ENCODE measurements around the gene CPSF6.
"Not testable (repeated sequence)": the region's sequence is repeated elsewhere in the genome, so short reads cannot be mapped to it uniquely, and the experiment has no call there.

CPSF6 gene, protein sequence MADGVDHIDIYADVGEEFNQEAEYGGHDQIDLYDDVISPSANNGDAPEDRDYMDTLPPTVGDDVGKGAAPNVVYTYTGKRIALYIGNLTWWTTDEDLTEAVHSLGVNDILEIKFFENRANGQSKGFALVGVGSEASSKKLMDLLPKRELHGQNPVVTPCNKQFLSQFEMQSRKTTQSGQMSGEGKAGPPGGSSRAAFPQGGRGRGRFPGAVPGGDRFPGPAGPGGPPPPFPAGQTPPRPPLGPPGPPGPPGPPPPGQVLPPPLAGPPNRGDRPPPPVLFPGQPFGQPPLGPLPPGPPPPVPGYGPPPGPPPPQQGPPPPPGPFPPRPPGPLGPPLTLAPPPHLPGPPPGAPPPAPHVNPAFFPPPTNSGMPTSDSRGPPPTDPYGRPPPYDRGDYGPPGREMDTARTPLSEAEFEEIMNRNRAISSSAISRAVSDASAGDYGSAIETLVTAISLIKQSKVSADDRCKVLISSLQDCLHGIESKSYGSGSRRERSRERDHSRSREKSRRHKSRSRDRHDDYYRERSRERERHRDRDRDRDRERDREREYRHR

DNA sequence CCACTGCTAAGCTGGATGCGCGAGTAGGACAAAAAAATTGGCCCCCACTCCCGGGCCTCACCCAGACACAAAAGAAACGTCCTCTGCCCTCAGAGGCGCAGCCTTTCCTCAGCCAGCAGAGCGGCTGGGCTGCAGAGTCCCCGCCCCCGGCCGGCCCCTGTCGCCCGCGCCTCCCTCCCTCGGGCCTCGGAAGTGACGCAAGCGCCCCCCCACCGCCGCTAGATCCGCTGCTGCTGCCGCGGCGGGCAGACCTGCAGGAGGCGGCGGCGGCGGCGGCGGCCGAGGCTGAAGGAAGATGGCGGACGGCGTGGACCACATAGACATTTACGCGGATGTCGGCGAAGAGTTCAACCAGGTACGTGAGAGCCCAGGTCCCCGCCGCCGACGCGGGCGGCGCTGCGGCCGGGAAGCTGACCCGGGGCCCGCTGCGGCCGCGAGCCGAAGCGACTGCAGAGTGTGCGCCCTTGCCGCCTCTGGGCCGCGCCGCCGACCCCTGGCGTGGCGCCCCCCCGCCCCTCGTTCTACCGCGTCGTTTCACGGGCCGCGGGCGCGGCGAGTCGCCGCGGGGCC, at the start of gene CPSF6:
Gene CPSF6 (plus strand): TSS at position 218 of the 570 bp plus-strand sequence. CDS start 78 bp downstream, at position 296.
- peak within 1 kb of the TSS; percentile 94 for H3K27ac Mint-ChIP-seq
- H3K9me3 Mint-ChIP-seq: no peaks in the 10 kb centered on the region
- no peaks in the 10 kb centered on the region for H3K36me3 Mint-ChIP-seq
- H3K4me1 Mint-ChIP-seq: peaks cover 31% of the 10 kb centered on the region
- ATAC-seq: peak; percentile 99
- H3K4me3 Mint-ChIP-seq: peak within 1 kb of the TSS; percentile 91
- H3K27me3 Mint-ChIP-seq: no peaks in the 10 kb centered on the region

DNA sequence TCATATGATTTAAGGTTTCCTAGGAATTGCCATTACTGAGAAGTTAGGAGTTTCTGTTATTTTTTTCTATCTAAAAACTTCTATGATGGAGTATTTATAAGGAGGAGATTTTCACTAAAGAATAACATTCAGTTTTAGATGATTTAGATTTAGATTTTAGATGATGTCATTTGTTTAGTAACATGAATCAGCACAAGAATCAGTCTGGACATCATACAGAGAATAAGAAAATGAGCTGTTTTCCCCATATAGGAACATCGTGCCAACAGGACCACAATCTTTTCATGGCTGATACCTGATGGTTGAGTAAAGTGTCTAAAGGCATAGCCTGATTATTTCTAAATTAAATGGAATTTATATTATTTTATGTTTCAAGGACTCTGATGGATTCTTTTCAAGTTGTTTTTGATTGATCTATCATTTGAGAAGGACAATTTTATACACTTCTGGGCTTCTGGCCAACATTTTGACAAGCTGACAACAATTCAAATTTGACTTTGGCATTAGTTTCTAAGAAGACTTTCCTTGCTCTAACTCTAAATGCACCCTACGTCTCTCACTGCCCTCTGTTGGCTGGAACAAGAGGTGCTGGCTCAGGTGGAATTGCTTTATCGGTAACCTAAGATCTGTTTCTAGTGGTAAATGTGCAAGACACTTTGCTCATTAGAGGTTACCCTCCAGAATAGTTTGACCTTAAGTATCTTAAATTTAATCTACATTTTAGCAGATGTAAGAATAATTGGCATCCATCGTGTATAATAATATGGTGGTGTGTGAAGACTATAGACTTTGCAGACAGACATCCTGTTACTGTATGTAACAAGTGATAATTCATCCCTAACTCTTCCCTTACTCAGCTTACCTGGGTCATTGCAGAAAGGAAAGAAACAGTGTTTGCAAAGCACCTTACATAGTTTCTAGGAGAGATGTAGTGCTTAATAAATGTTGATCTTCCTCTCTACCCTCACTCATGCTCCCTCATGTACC, 42.8 kb upstream of the CPSF6 start:
- Mint-ChIP-seq H3K9me3 (peaks cover 38% of the 10 kb centered on the region), H3K4me3 (no peak overlapping the region), H3K36me3 (peaks cover 11% of the 10 kb centered on the region), H3K27ac (no peak overlapping the region), H3K27me3 (no peaks in the 10 kb centered on the region), H3K4me1 (no peaks in the 10 kb centered on the region)
- ATAC-seq: no peak

DNA sequence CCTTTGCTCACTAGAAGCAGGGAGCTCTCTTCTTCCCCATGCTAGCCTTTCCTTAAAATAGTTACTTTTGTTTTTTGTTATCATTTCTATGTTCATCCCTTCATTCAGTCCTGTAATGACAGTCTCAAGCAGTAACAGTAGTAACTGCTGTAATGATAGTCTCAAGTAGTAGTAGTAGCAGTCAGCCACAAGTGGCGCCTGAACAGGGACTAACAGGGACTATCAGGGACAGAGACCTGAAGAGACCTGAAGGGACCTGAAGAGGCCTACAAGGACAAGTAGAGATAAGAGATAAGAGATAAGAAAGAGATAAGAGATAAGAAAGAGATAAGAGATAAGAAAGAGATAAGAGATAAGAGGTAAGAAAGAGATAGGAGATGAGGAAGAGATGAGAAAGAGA, 39.4 kb upstream of the CPSF6 start:
- H3K27me3 Mint-ChIP-seq, H3K4me1 Mint-ChIP-seq, H3K27ac Mint-ChIP-seq, H3K4me3 Mint-ChIP-seq, ATAC-seq: not testable (repeated sequence)
- Mint-ChIP-seq H3K36me3 (peaks cover 11% of the 10 kb centered on the region), H3K9me3 (peaks cover 39% of the 10 kb centered on the region)

DNA sequence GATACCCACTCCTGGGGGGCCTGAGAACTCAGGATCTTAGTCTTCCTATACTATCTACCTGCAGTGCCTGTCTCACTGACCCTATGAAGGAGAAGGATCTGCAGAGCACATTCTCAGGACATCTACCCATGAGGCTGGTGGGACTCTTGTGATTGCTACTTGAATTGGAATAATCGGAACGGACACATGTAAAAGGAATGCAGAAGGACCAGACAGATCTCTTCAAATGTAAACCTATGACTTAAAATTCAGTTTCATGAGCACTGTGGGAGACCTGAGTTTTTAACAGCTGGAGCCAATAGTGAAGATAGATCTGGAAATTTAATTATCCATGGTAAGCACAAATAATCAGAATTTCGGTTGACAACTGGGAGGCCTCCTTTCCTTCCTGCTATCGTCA, 35.2 kb upstream of the CPSF6 start:
- ATAC-seq: no peak
- Mint-ChIP-seq H3K4me3 (no peak overlapping the region), H3K27ac (no peak overlapping the region), H3K36me3 (peaks cover 7% of the 10 kb centered on the region), H3K4me1 (no peaks in the 10 kb centered on the region), H3K9me3 (peaks cover 34% of the 10 kb centered on the region), H3K27me3 (peaks cover 18% of the 10 kb centered on the region)

DNA sequence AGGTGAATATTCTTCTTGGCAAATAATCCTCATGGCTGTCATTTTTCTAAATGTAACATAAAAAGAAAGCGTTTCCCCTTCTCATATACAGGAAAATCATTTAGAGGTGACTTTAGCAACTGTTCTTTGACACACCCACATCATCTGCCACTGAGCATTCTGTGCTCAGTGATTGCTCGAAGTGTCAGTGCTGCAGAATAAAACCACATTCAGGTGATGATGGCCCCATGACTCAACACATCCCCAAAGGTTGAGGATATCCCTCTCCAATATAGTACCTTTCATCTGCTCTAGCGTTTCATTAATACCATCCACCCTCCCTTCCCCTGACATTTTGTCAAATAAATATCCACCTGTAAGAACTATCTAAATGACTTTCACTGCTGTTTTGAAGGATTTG, 28.7 kb upstream of the CPSF6 start:
- no peak for ATAC-seq
- Mint-ChIP-seq H3K36me3 (no peaks in the 10 kb centered on the region), H3K4me1 (no peaks in the 10 kb centered on the region), H3K27ac (no peak overlapping the region), H3K27me3 (peaks cover 6% of the 10 kb centered on the region), H3K4me3 (no peak overlapping the region), H3K9me3 (peaks cover 8% of the 10 kb centered on the region)

DNA sequence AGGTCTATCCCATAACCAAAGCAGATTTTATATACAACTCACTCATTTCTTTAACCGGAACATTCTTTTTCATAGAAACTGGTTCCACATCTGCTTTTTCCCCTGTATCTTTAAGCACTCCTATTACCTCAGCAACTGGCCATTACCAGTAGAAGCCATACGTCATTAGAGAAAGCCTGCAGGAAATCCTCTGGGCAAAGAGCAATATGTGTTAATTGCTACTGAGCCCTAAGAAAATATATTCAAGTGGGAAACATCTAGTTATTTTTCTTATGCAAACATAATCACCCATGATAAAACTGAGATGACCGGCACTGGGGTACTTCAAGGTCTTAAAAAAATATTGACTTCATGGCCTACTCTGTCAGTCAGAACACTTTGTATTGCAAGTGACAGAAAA, 28.2 kb upstream of the CPSF6 start:
- peaks cover 8% of the 10 kb centered on the region for H3K9me3 Mint-ChIP-seq
- no peak overlapping the region for H3K4me3 Mint-ChIP-seq

DNA sequence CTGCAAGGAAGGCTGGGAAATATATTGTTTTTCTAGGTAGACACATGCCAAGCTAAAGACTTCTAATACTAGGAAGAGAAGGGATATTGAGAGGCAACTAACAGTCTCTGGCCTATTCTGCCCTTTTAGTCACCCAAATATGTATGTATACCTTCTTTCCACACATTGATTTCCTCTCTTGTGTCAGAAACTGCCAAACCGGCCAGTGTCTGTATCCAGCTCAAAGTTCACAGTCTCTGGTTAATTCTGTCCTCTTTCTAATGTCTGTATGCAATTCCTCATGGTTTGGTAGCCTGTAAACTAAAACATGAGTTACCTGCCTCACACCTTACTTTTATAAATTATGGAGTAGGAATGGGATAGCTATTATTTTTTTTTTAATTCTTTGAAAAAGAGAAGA, 25.2 kb upstream of the CPSF6 start:
- Mint-ChIP-seq H3K9me3 (no peaks in the 10 kb centered on the region), H3K27ac (no peak overlapping the region), H3K36me3 (no peaks in the 10 kb centered on the region), H3K27me3 (peaks cover 9% of the 10 kb centered on the region), H3K4me3 (no peak overlapping the region), H3K4me1 (no peaks in the 10 kb centered on the region)
- no peak for ATAC-seq

More for the DNA sequence above, 28.2 kb upstream of the CPSF6 start:
- no peak overlapping the region for H3K27ac Mint-ChIP-seq
- H3K4me1 Mint-ChIP-seq: no peaks in the 10 kb centered on the region
- no peak for ATAC-seq
- no peaks in the 10 kb centered on the region for H3K36me3 Mint-ChIP-seq
- H3K27me3 Mint-ChIP-seq: peaks cover 7% of the 10 kb centered on the region

DNA sequence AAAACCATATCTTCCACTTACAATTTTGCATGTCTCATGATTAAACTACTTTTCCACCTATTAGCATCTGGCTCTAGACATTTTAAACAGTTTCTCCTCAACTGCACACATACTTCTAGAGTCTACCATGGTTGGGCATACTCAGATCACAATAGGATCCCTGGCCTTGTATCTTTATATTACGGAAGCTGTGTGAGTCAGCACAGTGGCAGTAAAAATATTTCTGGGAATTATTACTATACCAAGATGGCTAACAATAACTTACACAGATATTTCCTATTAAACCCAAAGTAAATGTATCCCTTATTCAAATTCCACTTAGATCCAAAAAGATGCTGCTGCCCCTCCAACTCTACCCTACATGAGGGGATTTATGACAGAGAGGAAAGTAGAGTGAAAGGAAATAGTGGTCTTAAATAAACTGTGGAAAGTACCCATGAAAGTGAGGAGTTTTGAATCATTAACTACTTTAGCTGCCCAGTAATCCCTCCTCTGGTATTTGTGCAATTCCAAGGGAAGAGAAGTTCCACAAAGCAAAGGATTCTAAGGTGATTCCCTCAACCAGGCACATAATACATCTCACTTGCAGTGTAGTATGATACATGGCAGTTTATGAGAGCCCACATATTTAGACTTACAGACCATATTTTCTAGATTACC, 14.0 kb upstream of the CPSF6 start:
- no peak for ATAC-seq
- Mint-ChIP-seq H3K4me3 (no peak overlapping the region), H3K27me3 (peaks cover 8% of the 10 kb centered on the region), H3K27ac (no peak overlapping the region), H3K36me3 (no peaks in the 10 kb centered on the region), H3K9me3 (peaks cover 2% of the 10 kb centered on the region), H3K4me1 (no peaks in the 10 kb centered on the region)

DNA sequence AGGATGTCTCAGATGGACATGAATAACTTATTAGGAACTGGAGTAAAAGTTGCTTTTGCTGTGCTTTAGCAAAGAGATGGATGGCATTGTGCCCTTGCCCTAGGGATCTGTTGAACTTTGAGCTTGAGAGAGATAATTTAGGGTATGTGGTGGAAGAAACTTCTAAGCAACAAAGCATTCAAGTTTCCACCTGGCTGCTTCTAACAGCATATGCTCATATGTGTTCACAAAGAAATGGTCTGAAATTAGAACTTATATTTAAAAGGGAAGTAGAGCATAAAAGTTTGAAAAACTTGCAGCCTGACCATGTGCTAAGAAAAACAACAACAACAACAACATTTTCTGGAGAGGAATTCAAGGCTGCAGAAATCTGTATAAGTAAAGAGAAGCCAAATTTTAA, 7.9 kb upstream of the CPSF6 start:
- ATAC-seq: no peak
- Mint-ChIP-seq H3K27me3 (no peaks in the 10 kb centered on the region), H3K36me3 (peaks cover 19% of the 10 kb centered on the region), H3K9me3 (peaks cover 18% of the 10 kb centered on the region), H3K4me3 (no peak overlapping the region), H3K27ac (no peak overlapping the region), H3K4me1 (no peaks in the 10 kb centered on the region)

DNA sequence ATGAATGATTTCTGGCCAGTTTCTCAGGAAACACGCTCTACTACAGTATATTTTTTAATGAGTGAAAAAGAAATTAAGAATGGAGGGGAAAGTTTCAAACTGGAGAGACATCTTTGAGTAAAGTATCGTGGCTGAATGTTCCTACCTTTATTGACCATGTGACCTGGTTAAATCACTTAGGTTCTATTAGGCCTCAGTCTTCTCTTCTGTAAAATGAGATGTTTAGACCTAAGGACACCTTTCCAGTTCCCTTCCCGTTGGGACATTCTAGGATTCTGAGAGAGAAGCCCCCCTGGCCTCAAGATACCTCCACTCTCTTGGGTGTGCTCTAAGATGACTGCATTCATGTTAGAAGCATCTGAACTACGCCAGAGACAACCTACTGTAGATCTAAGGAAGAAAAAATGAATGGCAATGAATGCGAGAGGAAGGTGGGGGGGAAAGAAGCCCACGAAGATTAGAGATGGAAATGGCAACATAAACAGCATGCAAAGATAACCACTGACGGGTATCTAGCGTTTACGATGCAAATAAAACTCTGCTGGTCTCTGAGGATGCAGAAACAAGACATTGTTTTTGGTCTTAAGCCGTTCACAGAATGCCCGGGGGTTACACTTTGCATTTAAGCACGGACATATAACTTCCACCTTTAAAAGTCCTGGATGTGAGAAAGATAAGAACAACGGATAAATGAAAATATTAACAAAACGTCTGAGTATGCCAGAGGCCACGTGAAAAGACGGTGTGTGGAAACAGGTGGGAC, 599 bp upstream of the CPSF6 start:
- no peak for ATAC-seq

DNA sequence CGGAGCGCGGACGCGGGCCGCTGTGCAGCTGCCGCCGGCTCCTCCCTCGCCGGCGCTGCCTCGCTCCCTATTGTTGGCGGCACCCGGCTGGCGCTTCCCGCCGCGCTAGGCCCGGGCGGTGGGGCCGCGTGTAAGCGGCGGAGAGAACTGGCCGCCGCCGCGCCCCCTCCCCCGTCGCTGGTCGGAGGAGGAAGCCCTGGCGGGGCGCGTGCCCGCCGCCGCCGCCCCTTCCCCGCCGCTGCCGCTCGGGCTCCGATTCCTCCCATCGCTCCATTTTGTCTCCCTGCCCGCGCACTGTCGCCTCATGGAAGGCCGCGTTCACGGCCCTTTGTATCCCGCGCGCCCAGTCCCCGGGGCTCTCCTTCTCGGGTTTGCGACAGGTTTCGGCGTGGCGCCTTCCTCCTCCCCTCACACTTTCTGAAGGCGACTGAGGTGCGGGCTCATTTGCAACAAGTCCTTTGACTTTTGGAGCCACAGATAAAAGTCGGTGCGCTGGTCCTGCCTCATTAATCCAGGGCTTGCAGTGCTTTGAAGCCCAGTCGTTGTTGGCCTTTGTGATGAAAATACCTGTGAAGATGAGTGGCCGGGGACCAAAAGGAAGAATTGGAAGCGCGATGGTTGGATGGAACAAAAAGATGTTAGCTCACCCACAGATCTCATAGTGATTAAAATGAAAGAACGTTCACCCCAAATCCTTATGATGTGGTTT, 707 bp downstream of the CPSF6 start:
- H3K27ac Mint-ChIP-seq: peak overlapping the region; percentile 94
- H3K4me3 Mint-ChIP-seq: peak overlapping the region; percentile 91
- H3K4me1 Mint-ChIP-seq: peaks cover 31% of the 10 kb centered on the region
- ATAC-seq: peak; percentile 66
- H3K27me3 Mint-ChIP-seq: no peaks in the 10 kb centered on the region
- no peaks in the 10 kb centered on the region for H3K9me3 Mint-ChIP-seq
- no peaks in the 10 kb centered on the region for H3K36me3 Mint-ChIP-seq

More for the DNA sequence above, 599 bp upstream of the CPSF6 start:
- Mint-ChIP-seq H3K27me3 (no peaks in the 10 kb centered on the region), H3K27ac (peak overlapping the region; percentile 94), H3K4me3 (peak overlapping the region; percentile 85), H3K36me3 (no peaks in the 10 kb centered on the region), H3K4me1 (peaks cover 29% of the 10 kb centered on the region), H3K9me3 (no peaks in the 10 kb centered on the region)

DNA sequence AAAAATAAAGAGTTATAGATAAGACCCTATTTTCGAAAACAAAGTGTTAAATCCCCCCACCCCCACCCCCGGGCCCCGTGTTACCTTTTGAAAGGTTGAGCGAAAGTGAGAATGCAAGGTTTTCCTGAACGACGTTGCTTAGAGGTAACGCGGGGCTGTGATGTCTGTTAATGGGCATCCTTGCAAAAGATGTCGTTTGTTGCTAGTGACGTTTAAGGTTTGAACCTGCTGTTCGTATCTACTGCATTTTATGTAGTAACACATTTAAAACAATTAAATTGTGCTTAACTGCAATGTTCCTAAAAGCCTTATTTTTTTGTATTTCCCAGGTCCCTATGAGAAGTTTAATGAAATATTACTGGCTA, 1.2 kb downstream of the CPSF6 start:
- Mint-ChIP-seq H3K4me3 (peak overlapping the region; percentile 91), H3K27ac (peak overlapping the region; percentile 94), H3K4me1 (peaks cover 35% of the 10 kb centered on the region), H3K27me3 (no peaks in the 10 kb centered on the region), H3K36me3 (no peaks in the 10 kb centered on the region), H3K9me3 (no peaks in the 10 kb centered on the region)
- no peak for ATAC-seq

DNA sequence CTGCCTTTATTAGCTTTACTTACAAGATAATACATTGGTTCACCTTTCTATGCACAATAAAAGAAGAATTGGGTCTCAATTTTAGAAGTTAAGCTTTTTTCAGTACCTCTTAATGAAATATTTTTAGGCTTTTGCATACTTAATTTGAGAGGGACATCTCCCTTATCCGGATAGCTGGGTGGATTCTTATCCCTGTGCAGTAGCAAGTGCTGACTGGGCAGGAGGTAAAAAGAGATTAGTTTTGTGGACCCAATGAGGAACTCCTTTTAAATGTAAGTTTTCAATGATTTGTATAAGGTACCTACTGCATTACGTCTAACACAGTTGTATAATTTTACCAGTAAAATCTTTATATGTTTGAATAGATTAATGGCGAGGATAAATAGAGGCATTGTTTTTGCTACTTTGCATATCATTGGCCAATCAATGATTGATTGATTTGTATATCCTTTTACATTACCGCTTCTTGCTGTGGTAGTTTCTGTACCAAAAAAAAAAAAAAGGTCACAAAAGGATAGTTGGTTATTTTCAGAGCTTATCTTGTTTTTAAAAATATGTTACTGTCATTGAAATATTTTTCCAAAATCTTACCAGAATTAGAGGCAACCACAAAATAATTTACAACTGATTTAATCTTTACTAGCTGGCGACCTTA, 2.2 kb downstream of the CPSF6 start:
- ATAC-seq: no peak
- H3K4me3 Mint-ChIP-seq: peak overlapping the region; percentile 9

More for the DNA sequence above, 2.2 kb downstream of the CPSF6 start:
- Mint-ChIP-seq H3K4me1 (peaks cover 42% of the 10 kb centered on the region), H3K27ac (no peak overlapping the region), H3K27me3 (no peaks in the 10 kb centered on the region), H3K9me3 (no peaks in the 10 kb centered on the region), H3K36me3 (no peaks in the 10 kb centered on the region)

Data from stimulated activated memory B cell treated with anti-CD40 and anti-IgM and Interleukin-4, amounts not matched to agents 10 μg/mL and 1 μg/mL and 100 μg/mL, for 72 hours (primary cell).